Measurements from ENCODE around the gene RBPMS2. TPM values are rescaled to one million over a fixed set of nuclear protein-coding genes. Genes with fewer than 3 reads are reported as not detected.
A peak's percentile ranks its signal among the peaks of the same experiment; 100 is the strongest.
"Not testable (repeated sequence)": the region's sequence is repeated elsewhere in the genome, so short reads cannot be mapped to it uniquely, and the experiment has no call there.

The RBPMS2 gene
- total RNA-seq = 0.05 TPM in 1 of 2 replicates, not detected in the other

GRCh38 chr15:64775551-64776401 lies at the start of gene RBPMS2:
Gene RBPMS2, minus strand, starts transcription at chr15:64775589. Its CDS starts 270 bp downstream, at chr15:64775319.
- no peak for DNase-seq (ENCODE audit: low read depth)

GRCh38 chr15:64824929-64825430 lies 49.6 kb upstream of the RBPMS2 start:
- DNase-seq (ENCODE audit: low read depth) = no peak

DNA sequence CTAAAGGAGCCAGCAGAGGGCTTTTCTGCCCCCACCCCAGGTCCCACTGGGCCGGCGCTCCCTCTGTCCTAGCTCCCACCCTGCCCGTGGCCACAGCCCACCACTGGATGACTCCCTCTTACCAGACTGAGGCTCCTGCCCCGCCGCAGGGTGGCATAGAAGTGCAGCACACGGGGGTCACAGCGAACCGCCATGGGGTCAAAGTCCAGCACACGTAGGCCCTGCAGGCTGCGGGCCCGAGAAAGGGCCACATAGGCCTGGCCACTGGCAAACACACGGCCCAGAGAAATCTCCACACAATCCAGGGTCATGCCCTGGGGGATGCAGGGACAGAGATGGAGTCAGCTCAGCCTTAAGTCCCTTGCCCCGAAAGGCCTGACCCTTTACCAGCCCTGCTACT lies 41.1 kb upstream of the RBPMS2 start:
- no peak for DNase-seq (ENCODE audit: low read depth)

- DNase-seq (ENCODE audit: low read depth) = not testable (repeated sequence)
Observed at GRCh38 chr15:64814965-64815364, 39.6 kb upstream of the RBPMS2 start.

- DNase-seq (ENCODE audit: low read depth) = not testable (repeated sequence)
Observed at GRCh38 chr15:64814283-64814682, 38.9 kb upstream of the RBPMS2 start.

DNA sequence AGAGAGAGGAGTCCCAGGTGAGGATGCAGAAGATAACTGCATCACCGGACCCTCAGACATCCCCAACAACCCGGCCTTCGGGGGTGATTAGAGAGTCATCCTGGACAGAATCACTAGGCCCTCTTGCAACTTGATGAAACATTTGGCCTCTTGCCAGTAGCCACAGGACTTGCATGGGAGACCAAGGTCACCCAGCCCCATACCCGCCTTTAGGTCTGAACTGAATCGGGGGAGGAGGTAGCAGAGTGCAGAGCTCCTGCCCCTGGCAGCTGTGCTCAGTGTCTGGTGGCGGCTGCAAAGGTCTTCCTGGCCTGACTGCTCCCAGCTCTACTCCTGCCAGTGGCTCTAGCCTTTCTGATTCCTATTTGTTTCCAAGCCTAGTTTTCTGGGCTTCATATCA lies 37.7 kb upstream of the RBPMS2 start:
- peak; percentile 66 for DNase-seq (ENCODE audit: low read depth)

- DNase-seq (ENCODE audit: low read depth) = no peak
Observed at GRCh38 chr15:64810497-64811326, 35.3 kb upstream of the RBPMS2 start.

DNA sequence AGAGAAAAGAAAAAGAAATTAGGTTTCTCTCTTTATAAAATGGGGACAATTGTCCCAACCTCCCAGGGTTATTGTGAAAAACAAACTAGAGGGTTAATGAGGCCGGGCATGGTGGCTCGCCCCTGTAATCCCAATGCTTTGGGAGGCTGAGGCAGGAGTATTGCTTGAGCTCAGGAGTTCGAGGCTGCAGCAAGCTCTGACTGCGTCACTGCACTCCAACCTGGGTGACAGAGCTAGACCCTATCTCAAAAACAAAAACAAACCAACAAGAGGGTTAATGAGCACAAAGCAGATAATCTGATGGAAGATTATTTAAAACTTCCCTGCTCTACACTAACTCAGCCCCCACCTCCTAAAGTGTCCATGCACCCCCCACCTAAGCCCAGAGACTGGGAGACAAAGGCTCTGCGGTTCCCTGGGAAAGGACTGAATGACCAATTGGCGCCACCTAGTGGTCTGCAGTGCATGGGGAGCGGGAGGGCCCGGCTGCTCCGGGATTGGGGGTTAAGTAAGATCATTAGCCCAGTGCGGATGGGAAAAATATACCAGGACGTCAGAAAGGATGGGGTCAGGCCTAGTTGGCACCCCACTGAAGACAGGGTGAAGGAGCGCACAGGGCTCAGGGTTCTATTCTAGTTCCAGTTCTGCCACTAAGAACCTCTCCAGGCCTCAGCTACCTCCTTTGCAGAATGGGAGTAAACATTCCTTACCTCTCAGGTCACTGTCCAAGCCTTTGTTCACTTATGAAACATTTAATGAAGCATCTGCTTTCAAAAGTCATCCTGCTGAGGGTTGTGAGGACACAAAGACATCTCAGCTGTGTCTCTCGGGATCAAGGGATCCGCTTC lies 34.5 kb upstream of the RBPMS2 start:
- peak; percentile 36 for DNase-seq (ENCODE audit: low read depth)

DNA sequence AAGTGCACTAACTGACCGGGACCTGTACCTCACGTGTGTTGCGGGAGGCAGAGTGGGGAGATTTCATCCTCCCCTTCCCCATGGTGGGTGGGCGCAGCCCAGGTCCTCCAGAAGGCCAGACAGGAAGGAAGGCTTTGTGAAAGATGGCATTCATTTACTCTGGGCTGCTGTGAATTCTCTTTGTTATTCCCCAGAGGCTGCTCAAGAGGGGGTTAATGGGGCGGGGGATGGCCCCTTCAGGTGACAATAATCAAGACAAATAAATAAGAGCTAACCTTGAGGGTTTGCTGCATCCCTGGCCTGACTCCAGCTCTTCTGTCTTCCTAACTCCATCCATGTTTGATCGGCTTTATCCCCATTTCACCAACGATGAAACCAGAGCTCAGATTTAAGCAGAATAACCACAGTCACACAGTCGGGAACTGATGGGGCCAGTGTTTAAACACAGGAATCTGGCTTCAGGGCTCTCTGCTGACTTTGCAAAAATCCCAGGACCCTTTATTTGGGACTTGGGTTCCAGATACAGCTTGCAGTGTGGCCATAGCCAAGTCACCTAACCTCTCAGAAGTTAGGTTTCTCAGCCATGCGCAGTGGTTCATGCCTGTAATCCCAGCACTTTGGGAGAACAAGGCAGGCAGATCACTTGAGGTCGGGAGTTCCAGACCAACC lies 33.5 kb upstream of the RBPMS2 start:
- DNase-seq (ENCODE audit: low read depth) = no peak

- DNase-seq (ENCODE audit: low read depth) = no peak
Observed at GRCh38 chr15:64807751-64808222, 32.4 kb upstream of the RBPMS2 start.

- DNase-seq (ENCODE audit: low read depth) = no peak
Observed at GRCh38 chr15:64807051-64807749, 31.8 kb upstream of the RBPMS2 start.

DNA sequence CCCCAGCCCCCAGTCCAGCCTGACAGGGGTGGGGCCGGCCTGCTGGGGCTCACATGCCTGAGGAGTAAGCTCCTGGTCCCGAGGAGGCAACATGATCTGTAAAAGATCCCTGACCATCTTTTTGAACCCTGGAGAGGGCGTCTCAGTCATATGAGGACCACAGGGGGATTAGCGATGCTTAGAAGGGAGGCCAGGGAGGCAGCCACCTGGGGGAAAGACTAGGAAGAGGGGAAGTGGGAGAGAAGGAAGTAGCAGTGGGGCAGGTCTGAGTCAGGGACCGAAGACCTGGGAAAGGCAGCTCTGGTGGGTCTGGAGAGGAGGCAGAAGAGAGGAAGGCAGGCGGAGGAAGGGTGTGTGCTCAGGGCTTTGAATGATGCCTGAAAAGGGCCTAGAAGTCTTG lies 31.1 kb upstream of the RBPMS2 start:
- no peak for DNase-seq (ENCODE audit: low read depth)

DNA sequence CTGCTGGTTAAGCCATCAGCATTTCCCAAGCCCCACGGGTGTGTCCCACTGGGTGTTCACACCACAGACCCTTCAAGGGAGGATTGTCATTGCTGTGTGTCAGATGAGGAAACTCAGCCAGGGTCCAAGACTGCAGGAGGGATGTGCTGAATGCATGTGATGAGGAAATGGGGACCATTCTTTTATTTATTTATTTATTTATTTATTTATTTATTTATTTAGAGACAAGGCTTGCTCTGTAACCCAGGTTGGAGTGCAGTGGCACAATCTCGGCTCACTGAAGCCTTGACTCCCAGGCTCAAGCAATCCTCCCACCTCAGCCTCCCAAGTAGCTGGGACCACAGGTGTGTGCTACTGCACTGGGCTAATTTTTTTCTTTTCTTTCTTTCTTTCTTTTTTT lies 29.2 kb upstream of the RBPMS2 start:
- DNase-seq (ENCODE audit: low read depth) = no peak

DNA sequence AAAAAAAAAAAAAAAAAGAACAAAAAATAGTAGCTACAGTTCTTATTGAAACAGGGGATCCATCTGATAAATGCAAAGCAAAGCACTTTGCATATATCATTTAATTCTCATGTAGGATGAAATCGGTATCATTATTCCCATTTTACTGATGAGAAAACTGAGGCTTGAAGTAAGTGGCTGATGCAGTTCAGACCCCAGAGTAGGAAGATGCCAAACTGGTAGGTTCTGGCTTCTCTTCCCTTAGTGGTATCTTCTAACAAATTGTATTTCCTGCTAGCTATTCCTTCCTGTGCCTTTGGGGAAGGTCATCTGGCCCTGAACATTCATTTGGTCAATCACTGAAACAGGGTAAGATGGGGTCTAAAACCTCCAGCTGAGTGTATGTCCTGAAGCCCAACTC lies 28.1 kb upstream of the RBPMS2 start:
- DNase-seq (ENCODE audit: low read depth) = no peak

GRCh38 chr15:64800476-64800875 lies 25.1 kb upstream of the RBPMS2 start:
- DNase-seq (ENCODE audit: low read depth) = no peak

DNA sequence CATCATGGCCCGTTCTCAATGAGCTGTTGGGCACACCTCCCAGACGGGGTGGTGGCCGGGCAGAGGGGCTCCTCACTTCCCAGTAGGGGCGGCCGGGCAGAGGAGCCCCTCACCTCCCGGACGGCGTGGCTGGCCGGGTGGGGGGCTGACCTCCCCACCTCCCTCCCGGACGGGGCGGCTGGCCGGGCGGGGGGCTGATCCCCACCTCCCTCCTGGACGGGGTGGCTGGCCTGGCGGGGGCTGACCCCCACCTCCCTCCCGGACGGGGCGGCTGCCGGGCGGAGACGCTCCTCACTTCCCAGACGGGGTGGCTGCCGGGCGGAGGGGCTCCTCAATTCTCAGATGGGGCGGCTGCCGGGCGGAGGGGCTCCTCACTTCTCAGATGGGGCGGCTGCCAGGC lies 23.5 kb upstream of the RBPMS2 start:
- not testable (repeated sequence) for DNase-seq (ENCODE audit: low read depth)

DNA sequence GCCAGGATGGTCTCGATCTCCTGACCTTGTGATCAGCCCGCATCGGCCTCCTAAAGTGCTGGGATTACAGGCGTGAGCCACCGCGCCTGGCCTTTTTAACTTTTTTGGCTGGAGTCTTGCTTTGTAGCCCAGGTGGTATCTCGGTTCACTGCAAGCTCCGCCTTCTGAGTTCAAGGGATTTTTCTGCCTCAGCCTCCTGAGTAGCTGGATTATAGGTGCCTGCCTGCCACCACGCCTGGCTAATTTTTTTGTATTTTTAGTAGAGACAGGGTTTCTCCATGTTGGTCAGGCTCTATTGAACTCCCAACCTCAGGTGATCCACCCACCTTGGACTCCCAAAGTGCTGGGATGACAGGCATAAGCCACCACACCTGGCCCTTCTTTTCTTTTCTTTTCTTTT lies 20.5 kb upstream of the RBPMS2 start:
- not testable (repeated sequence) for DNase-seq (ENCODE audit: low read depth)

GRCh38 chr15:64795299-64795698 lies 19.9 kb upstream of the RBPMS2 start:
- DNase-seq (ENCODE audit: low read depth) = not testable (repeated sequence)

DNA sequence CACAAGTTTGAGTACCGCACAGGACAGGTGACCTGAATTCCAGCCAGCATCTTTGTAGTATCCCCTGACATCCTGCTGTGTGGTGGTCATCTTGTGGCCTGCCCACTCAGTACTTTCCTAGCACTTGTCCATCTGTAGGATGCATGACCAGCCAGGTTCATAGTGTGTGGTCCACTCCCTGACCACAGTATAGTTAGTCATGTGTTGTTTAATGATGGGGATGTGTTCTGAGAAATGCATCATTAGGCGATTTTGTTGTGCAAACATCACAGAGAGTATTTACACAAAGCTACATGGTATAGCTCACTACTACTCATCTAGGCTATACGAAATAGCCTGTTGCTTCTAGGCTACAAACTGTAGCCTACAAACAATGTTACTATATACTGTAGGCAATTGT lies 16.9 kb upstream of the RBPMS2 start:
- peak; percentile 19 for DNase-seq (ENCODE audit: low read depth)

DNA sequence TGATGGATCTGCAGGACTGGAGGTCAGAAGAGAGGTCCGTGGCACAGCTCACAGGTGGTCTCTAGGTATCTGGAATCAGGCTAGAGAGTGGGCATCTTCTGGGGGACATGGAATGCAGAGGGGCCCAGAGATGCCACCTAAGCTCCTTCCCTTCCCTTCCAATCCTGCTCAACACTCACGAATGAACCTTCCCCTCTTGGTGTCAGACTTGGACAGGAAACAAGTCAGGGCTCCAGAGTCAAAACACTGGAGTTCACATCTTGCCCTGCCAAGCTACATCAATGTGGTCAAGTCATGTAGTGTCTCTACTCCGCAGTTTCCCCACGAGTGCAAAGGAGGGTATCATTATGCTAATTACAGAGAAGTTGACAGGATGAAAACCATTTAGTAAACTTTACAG lies 16.0 kb upstream of the RBPMS2 start:
- no peak for DNase-seq (ENCODE audit: low read depth)
